Loucy (cell line): ENCODE measurements around the gene THAP10.

ENCODE experiments used
- H2AFZ ChIP-seq: fragments of 200-600 bp; sonication (generic); 2 replicates; pipeline ENCODE4 v1.6.0; 2016; ENCODE audit warnings: antibody characterized with exemption, mild to moderate bottlenecking, low read length, moderate library complexity
- H3F3A ChIP-seq: fragments of 200-600 bp; 2 replicates; pipeline ENCODE4 v1.6.0; 2016; ENCODE audit warnings: antibody characterized with exemption, low read depth, mild to moderate bottlenecking
- H3K27me3 ChIP-seq: fragments of 200-600 bp; sonication (generic); 2 replicates; pipeline ENCODE4 v1.6.1; 2014; ENCODE audit warnings: low read length, mild to moderate bottlenecking; ENCODE audit not compliant: insufficient read depth, poor library complexity, severe bottlenecking
- H3K36me3 ChIP-seq: fragments of 200-600 bp; sonication (generic); 2 replicates; pipeline ENCODE4 v1.6.1; 2016; ENCODE audit warnings: low read length; ENCODE audit not compliant: insufficient read depth
- H3K4me1 ChIP-seq: fragments of 200-600 bp; sonication (generic); 2 replicates; pipeline ENCODE4 v1.5.1; 2014; ENCODE audit warnings: low read length, mild to moderate bottlenecking; ENCODE audit not compliant: insufficient read depth, poor library complexity, severe bottlenecking
- H3K4me2 ChIP-seq: fragments of 200-600 bp; sonication (generic); 2 replicates; pipeline ENCODE4 v1.6.0; 2014; ENCODE audit warnings: antibody characterized with exemption, low read length, low read depth, mild to moderate bottlenecking; ENCODE audit not compliant: poor library complexity, severe bottlenecking
- H3K4me3 ChIP-seq: fragments of 200-600 bp; sonication (generic); 2 replicates; pipeline ENCODE4 v1.5.1; 2014; ENCODE audit warnings: low read length, mild to moderate bottlenecking, mixed read lengths; ENCODE audit not compliant: poor library complexity, severe bottlenecking
- H3K79me2 ChIP-seq: fragments of 200-600 bp; sonication (generic); 2 replicates; pipeline ENCODE4 v1.6.1; 2014; ENCODE audit warnings: low read length; ENCODE audit not compliant: insufficient read depth
- H3K9ac ChIP-seq: fragments of 200-600 bp; sonication (generic); 2 replicates; pipeline ENCODE4 v1.6.0; 2014; ENCODE audit warnings: mild to moderate bottlenecking, low read depth, low read length, moderate library complexity; ENCODE audit not compliant: poor library complexity, severe bottlenecking
- H3K9me2 ChIP-seq: fragments of 200-600 bp; sonication (generic); replicated peaks from 2 replicates; pipeline ENCODE4 v1.6.1; 2016; ENCODE audit warnings: low read depth, low read length, mixed read lengths
- H3K9me3 ChIP-seq: fragments of 200-600 bp; sonication (generic); 2 replicates; pipeline ENCODE4 v1.6.1; 2014; ENCODE audit warnings: mild to moderate bottlenecking, antibody characterized with exemption, low read length, low read depth; ENCODE audit not compliant: insufficient read depth
- H4K20me1 ChIP-seq: fragments of 200-600 bp; sonication (generic); 2 replicates; pipeline ENCODE4 v1.6.0; 2014; ENCODE audit warnings: antibody characterized with exemption, low read length, mild to moderate bottlenecking; ENCODE audit not compliant: insufficient read depth, poor library complexity, severe bottlenecking
- EZH2phosphoT487 ChIP-seq: fragments of 200-600 bp; IDR thresholded peaks from 2 replicates; pipeline ENCODE4 v1.6.1; 2018; ENCODE audit warnings: antibody characterized with exemption, mild to moderate bottlenecking, moderate library complexity, borderline replicate concordance
- TF ChIP-seq, protein P1 (sequence below): fragments of 200-600 bp; sonication (generic); conservative IDR thresholded peaks from 2 replicates; pipeline ENCODE4 v1.5.1; 2014; ENCODE audit warnings: mild to moderate bottlenecking, antibody characterized with exemption, low read length

Gene THAP10

DNA sequence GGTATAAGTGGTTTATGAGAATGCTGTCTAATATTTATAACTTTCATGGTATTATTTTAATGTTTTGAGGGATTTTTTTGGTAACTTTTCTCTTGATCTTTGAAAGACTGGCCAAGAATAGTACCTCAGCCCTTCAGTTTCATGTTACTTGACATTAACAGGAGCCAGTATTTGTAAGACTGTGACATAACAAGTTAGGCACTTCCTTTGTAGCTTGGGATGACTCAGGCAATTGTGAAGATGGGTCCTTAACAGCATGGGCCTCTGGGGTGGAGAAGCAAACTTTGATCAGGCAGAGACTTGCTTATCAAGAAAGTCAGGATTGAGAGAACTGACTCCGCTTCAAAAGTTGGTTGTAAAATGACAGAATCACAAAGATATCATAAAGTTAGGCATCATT lies 9.9 kb upstream of the THAP10 start:
- Histone ChIP-seq H3K4me1 (peaks cover 10% of the 10 kb centered on the region), H3K36me3 (no peaks in the 10 kb centered on the region), H3K27me3 (no peaks in the 10 kb centered on the region), H3F3A (no peaks in the 10 kb centered on the region), H3K79me2 (no peaks in the 10 kb centered on the region), H4K20me1 (no peaks in the 10 kb centered on the region), H3K9me2 (no peaks in the 10 kb centered on the region), H3K9me3 (no peaks in the 10 kb centered on the region), H3K4me3 (no peak overlapping the region), H3K4me2 (no peak overlapping the region), H2AFZ (peak overlapping the region; percentile 59), H3K9ac (no peak overlapping the region)
- TF ChIP-seq, protein P1, sequence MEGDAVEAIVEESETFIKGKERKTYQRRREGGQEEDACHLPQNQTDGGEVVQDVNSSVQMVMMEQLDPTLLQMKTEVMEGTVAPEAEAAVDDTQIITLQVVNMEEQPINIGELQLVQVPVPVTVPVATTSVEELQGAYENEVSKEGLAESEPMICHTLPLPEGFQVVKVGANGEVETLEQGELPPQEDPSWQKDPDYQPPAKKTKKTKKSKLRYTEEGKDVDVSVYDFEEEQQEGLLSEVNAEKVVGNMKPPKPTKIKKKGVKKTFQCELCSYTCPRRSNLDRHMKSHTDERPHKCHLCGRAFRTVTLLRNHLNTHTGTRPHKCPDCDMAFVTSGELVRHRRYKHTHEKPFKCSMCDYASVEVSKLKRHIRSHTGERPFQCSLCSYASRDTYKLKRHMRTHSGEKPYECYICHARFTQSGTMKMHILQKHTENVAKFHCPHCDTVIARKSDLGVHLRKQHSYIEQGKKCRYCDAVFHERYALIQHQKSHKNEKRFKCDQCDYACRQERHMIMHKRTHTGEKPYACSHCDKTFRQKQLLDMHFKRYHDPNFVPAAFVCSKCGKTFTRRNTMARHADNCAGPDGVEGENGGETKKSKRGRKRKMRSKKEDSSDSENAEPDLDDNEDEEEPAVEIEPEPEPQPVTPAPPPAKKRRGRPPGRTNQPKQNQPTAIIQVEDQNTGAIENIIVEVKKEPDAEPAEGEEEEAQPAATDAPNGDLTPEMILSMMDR = no peak
- no peak for TF ChIP-seq EZH2phosphoT487

DNA sequence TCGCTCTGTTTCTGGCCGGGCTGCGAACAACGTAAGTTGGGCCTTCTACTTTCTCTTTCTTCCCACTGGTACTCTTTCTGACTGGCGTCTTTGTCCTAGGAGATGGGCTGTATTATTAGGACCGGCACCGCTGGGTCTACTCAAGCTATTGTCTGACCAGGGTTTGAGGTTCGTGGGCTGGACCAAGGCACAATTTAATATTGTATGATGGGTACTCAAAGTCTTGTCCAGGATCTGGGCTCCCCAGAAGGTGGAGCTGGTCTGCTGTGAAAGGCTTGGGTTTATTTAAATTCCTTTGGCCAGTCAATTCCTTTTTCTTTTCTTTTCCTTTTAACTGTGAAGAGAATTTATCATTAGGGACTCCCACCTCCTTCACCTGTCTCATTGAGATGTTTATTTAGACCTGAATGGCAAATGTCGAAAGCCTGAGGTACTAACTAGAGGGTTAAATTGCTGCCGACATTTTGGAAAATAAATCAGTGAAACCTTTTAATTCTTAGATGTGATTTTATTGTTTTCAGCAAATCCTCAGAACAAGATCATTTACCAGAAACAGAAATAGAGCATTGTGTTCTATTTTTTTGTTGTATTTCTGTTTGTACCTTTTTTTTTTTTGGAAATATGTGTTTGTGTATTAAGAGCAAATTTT lies 803 bp upstream of the THAP10 start:
- Histone ChIP-seq H4K20me1 (no peaks in the 10 kb centered on the region), H3K4me3 (no peak overlapping the region), H3K9ac (no peak overlapping the region), H3K27me3 (no peaks in the 10 kb centered on the region), H3K4me1 (no peaks in the 10 kb centered on the region), H3F3A (no peaks in the 10 kb centered on the region), H3K4me2 (no peak overlapping the region), H2AFZ (no peak overlapping the region), H3K36me3 (no peaks in the 10 kb centered on the region), H3K9me2 (no peaks in the 10 kb centered on the region), H3K9me3 (no peaks in the 10 kb centered on the region), H3K79me2 (no peaks in the 10 kb centered on the region)
- TF ChIP-seq, protein P1 = peak; percentile 58
- TF ChIP-seq EZH2phosphoT487 = no peak

DNA sequence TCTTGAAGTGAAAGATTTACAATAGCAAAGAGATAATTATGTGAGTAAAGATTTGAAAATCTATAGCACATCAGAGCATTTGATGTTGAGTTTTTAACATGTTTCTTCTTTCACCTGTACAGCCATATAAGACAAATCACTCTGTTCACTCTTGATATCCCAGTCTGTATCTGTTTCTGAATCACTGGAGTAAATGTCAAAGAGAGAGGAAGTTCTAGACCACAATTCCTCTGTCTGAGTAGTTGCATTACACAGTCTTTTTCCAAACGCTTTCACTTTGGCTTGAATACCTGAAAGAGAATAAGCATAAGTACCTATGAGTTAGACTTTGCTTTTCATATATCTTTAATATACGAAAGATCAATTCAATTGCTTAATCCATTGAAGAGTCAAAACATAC lies 9.9 kb downstream of the THAP10 start:
- TF ChIP-seq, protein P1 = no peak
- Histone ChIP-seq H3K9me2 (no peaks in the 10 kb centered on the region), H4K20me1 (no peaks in the 10 kb centered on the region), H3K9me3 (no peaks in the 10 kb centered on the region), H3K4me2 (no peak overlapping the region), H3K9ac (no peak overlapping the region), H3K4me1 (no peaks in the 10 kb centered on the region), H3K4me3 (no peak overlapping the region), H3F3A (no peaks in the 10 kb centered on the region), H3K79me2 (no peaks in the 10 kb centered on the region), H2AFZ (no peak overlapping the region), H3K36me3 (no peaks in the 10 kb centered on the region), H3K27me3 (no peaks in the 10 kb centered on the region)
